PC-9 (cell line): ENCODE data around the gene ORAI3. TPM values are rescaled to one million over a fixed set of nuclear protein-coding genes. Genes with fewer than 3 reads are reported as not detected.

Experiments used
- BruUV-seq: library from RNA; stranded (reverse); fragments of 400-500 nt; replicated peaks from 2 replicates; lab custom pipeline; 2021; lab: Mats Ljungman, UMichigan
- CTCF ChIA-PET: fragments of 300-600 bp; sonication (Branson Sonifier 250); formaldehyde crosslinking; loops from one replicate; lab custom pipeline; 2022; ENCODE audit warnings: antibody characterized with exemption; lab: Charles Lee
- POLR2A ChIA-PET: fragments of 300-600 bp; sonication (Branson Sonifier 250); formaldehyde crosslinking; loops from one replicate; lab custom pipeline; 2022; ENCODE audit warnings: antibody characterized with exemption; ENCODE audit not compliant: unreplicated experiment; lab: Charles Lee
- DNase-seq, 2 experiments: peaks; one replicate each; pipeline versions ENCODE4 v3.0.0 to v3.0.0-alpha.2; 2015 to 2022; ENCODE audit warnings: mixed read lengths in 1 of 2
- H2AFZ ChIP-seq: fragments of 200-600 bp; sonication (generic); 2 replicates; pipeline ENCODE4 v1.8.1; 2017; ENCODE audit warnings: antibody characterized with exemption
- H3F3A ChIP-seq: fragments of 200-600 bp; sonication (generic); 2 replicates; pipeline ENCODE4 v1.8.1; 2017; ENCODE audit warnings: antibody characterized with exemption, mild to moderate bottlenecking, low read depth; ENCODE audit not compliant: insufficient read depth
- H3K27ac ChIP-seq: fragments of 200-600 bp; sonication (generic); 2 replicates; pipeline ENCODE4 v1.6.1; 2016; ENCODE audit warnings: mixed run types
- H3K27me3 ChIP-seq: fragments of 200-600 bp; sonication (generic); 2 replicates; pipeline ENCODE4 v1.6.1; 2016; ENCODE audit warnings: low read depth, mixed run types; ENCODE audit not compliant: insufficient read depth
- H3K36me3 ChIP-seq: fragments of 200-600 bp; sonication (generic); 2 replicates; pipeline ENCODE4 v1.6.1; 2016; ENCODE audit warnings: low read depth, mixed run types
- H3K4me1 ChIP-seq: fragments of 200-600 bp; sonication (generic); replicated peaks from 2 replicates; pipeline ENCODE4 v1.6.1; 2016; ENCODE audit warnings: mixed run types; ENCODE audit not compliant: insufficient read depth
- H3K4me2 ChIP-seq: fragments of 200-600 bp; sonication (generic); 2 replicates; pipeline ENCODE4 v1.6.1; 2017; ENCODE audit warnings: mixed run types
- H3K4me3 ChIP-seq: fragments of 200-600 bp; sonication (generic); 2 replicates; pipeline ENCODE4 v1.6.1; 2016; ENCODE audit warnings: mixed run types
- H3K79me2 ChIP-seq: fragments of 200-600 bp; sonication (generic); 2 replicates; pipeline ENCODE4 v1.6.1; 2017; ENCODE audit warnings: low read depth, mixed run types
- H3K9me2 ChIP-seq: fragments of 200-600 bp; sonication (generic); 2 replicates; pipeline ENCODE4 v1.8.1; 2017; ENCODE audit warnings: mild to moderate bottlenecking; ENCODE audit not compliant: insufficient read depth
- H3K9me3 ChIP-seq: fragments of 200-600 bp; sonication (generic); 2 replicates; pipeline ENCODE4 v1.8.1; 2016; ENCODE audit warnings: low read depth; ENCODE audit not compliant: insufficient read depth
- H4K20me1 ChIP-seq: fragments of 200-600 bp; sonication (generic); 2 replicates; pipeline ENCODE4 v1.8.1; 2017; ENCODE audit not compliant: insufficient read depth
- CTCF ChIP-seq: fragments of 200-600 bp; sonication (generic); conservative IDR thresholded peaks from 2 replicates; pipeline ENCODE4 v1.6.1; 2017; ENCODE audit warnings: mixed run types, antibody characterized with exemption, mild to moderate bottlenecking, moderate library complexity
- EZH2 ChIP-seq: fragments of 200-600 bp; sonication (generic); IDR thresholded peaks from 2 replicates; pipeline ENCODE4 v1.8.0; 2017; ENCODE audit warnings: antibody characterized with exemption, low read depth
- intact Hi-C: fragments of 100-400 bp; cut with micrococcal nuclease; formaldehyde crosslinking; loops from one replicate; pipeline ENCODE4 v1.10.0; 2022; ENCODE audit not compliant: unreplicated experiment
- total RNA-seq: library from RNA; stranded (reverse); gene quantifications from 2 replicates; pipeline ENCODE4 v1.2.3, GENCODE V29; 2021

The ORAI3 gene
- total RNA-seq, 1 experiment from 2014 or later = 43.5 TPM

- CTCF ChIA-PET = no interaction called here
- no peak overlapping the region for H3K4me2 ChIP-seq
- no peak overlapping the region for H3K27ac ChIP-seq
- H3K9me2 ChIP-seq = no peaks in the 10 kb centered on the region
- no peaks in the 10 kb centered on the region for H3K27me3 ChIP-seq
- H3K9me3 ChIP-seq = no peaks in the 10 kb centered on the region
- H3K79me2 ChIP-seq = no peaks in the 10 kb centered on the region
- intact Hi-C loops = no loop called here
- POLR2A ChIA-PET = no interaction called here
- no peak overlapping the region for H3K4me3 ChIP-seq
- H4K20me1 ChIP-seq = no peaks in the 10 kb centered on the region
- TF ChIP-seq CTCF (no peak), EZH2 (no peak)
- no peaks in the 10 kb centered on the region; the same call in 1 of the 2 replicates for H3K4me1 ChIP-seq
- peaks cover 1% of the 10 kb centered on the region; the same call in 1 of the 2 replicates for H3F3A ChIP-seq
- H2AFZ ChIP-seq = no peak overlapping the region
- H3K36me3 ChIP-seq = no peaks in the 10 kb centered on the region
- BruUV-seq = no TSS peak
- peak in 1 of 2 experiments; percentile 33 for DNase-seq
These were observed 41.2 kb downstream of the ORAI3 start for GRCh38 chr16:30990105-30990504.

DNA sequence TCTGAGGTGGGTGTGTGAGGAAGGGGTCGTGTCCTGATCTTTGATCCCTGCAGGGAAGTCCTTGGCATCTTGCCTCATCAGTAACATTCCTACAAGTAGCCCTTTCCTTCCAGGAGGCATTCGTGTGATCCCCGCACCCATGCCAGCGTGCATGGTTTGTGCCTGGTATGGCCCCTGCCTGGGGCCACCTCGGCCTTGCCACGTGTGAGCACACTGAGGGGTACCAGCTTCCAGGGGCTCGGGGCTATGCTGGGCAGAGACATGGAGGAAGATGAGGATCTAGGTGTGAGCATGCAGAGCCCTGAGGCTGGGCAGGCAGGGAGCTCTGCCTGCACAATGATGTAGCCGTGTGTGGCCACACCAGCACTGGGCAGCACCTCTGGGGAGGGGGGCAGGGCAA lies 42.2 kb downstream of the ORAI3 start:
- intact Hi-C loops = no loop called here
- H3K36me3 ChIP-seq = no peaks in the 10 kb centered on the region
- H3K27ac ChIP-seq = no peak overlapping the region
- no peaks in the 10 kb centered on the region for H3K9me3 ChIP-seq
- ChIA-PET CTCF (no interaction called here), POLR2A (interaction anchor here (0.5 kb wide), 1 partner anchor 126 kb away, joined by 4 read pairs; the partner anchor contains the start of gene KAT8)
- H3K27me3 ChIP-seq = no peaks in the 10 kb centered on the region
- H2AFZ ChIP-seq = no peak overlapping the region
- no peaks in the 10 kb centered on the region for H3K9me2 ChIP-seq
- no peak overlapping the region for H3K4me2 ChIP-seq
- TF ChIP-seq CTCF (no peak), EZH2 (no peak)
- H3K79me2 ChIP-seq = no peaks in the 10 kb centered on the region
- H3K4me3 ChIP-seq = no peak overlapping the region
- peak in 1 of 2 experiments; percentile 33 for DNase-seq
- BruUV-seq = no TSS peak
- H4K20me1 ChIP-seq = no peaks in the 10 kb centered on the region
- H3K4me1 ChIP-seq = no peaks in the 10 kb centered on the region
- peaks cover 10% of the 10 kb centered on the region; the same call in 1 of the 2 replicates for H3F3A ChIP-seq

GRCh38 chr16:30992276-30992780 lies 43.5 kb downstream of the ORAI3 start:
- intact Hi-C loops = no loop called here
- H3K79me2 ChIP-seq = no peaks in the 10 kb centered on the region
- no TSS peak for BruUV-seq
- H3K36me3 ChIP-seq = no peaks in the 10 kb centered on the region
- H3K27ac ChIP-seq = no peak overlapping the region
- no peak overlapping the region for H3K4me3 ChIP-seq
- no peak overlapping the region for H3K4me2 ChIP-seq
- TF ChIP-seq EZH2 = no peak
- TF ChIP-seq CTCF = no peak
- DNase-seq = peak in 1 of 2 experiments; percentile 30
- POLR2A ChIA-PET = no interaction called here
- CTCF ChIA-PET = no interaction called here
- peaks cover under 1% of the 10 kb centered on the region; the same call in 1 of the 2 replicates for H3K4me1 ChIP-seq
- H3K9me2 ChIP-seq = no peaks in the 10 kb centered on the region
- no peaks in the 10 kb centered on the region for H3K27me3 ChIP-seq
- H2AFZ ChIP-seq = no peak overlapping the region
- H4K20me1 ChIP-seq = no peaks in the 10 kb centered on the region
- H3K9me3 ChIP-seq = no peaks in the 10 kb centered on the region
- H3F3A ChIP-seq = peaks cover 15% of the 10 kb centered on the region; the same call in 1 of the 2 replicates
